Neural progenitor cell (in vitro differentiated cells): ENCODE data around the gene TFCP2.
"Not testable (repeated sequence)": the region's sequence is repeated elsewhere in the genome, so short reads cannot be mapped to it uniquely, and the experiment has no call there.

ENCODE experiments used
- CTCF ChIP-seq: fragments of 200-600 bp; sonication (generic); IDR thresholded peaks from 2 replicates; pipeline ENCODE4 v1.5.1; 2017; ENCODE audit warnings: antibody characterized with exemption, mild to moderate bottlenecking
- EZH2 ChIP-seq: fragments of 200-600 bp; sonication (generic); IDR thresholded peaks from 2 replicates; pipeline ENCODE4 v1.6.1; 2017; ENCODE audit warnings: antibody characterized with exemption, mild to moderate bottlenecking, moderate library complexity
- EZH2phosphoT487 ChIP-seq: fragments of 200-600 bp; sonication (generic); IDR thresholded peaks from 2 replicates; pipeline ENCODE4 v1.6.1; 2017; ENCODE audit warnings: antibody characterized with exemption

GRCh38 chr12:51078346-51078745 lies 94.6 kb downstream of the TFCP2 start:
- TF ChIP-seq CTCF, EZH2, EZH2phosphoT487: not testable (repeated sequence)
